Hematopoietic multipotent progenitor cell (in vitro differentiated cells): ENCODE results near the gene ATP5F1D. TPM values are rescaled to one million over a fixed set of nuclear protein-coding genes. Genes with fewer than 3 reads are reported as not detected.

Experiments used
- DNase-seq, 3 donors: peaks; one replicate each; pipeline ENCODE4 v3.0.0-alpha.2; 2011 to 2015; ENCODE audit warnings: low read depth in 2 of 3, low spot score in 2 of 3
- total RNA-seq: library from RNA; depleted of rRNA; stranded (reverse); fragments of >200 nt; gene quantifications from one replicate; pipeline ENCODE4 v1.2.3, GENCODE V29; 2012

The ATP5F1D gene
- total RNA-seq, 1 donor, result 52.2 TPM

GRCh38 chr19:1231729-1232637, 9.6 kb upstream of the ATP5F1D start:
- no peak for DNase-seq

DNA sequence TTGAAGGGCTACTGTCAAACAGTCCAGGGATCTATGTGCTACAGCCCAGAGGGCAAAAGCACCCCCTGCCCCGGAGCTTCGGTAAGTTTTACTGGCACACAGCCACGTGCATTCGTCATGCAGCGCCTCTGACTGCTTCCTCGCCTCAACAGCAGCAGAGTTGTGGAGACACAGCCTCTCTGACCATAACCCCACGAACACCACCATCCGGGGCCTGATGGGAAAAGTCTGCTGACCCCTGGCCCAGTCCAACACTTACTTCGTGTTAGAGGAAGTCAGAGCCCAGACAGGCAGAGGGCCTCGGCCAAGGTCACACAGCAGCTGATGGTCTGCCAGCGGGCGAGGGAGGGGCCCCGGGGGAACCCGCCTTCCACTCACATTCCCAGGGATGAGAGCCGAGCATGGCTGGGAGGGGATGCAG, 8.9 kb upstream of the ATP5F1D start:
- DNase-seq, result peak in 1 of 3 donors; percentile 50

GRCh38 chr19:1233115-1233667, 8.4 kb upstream of the ATP5F1D start:
- no peak for DNase-seq

DNA sequence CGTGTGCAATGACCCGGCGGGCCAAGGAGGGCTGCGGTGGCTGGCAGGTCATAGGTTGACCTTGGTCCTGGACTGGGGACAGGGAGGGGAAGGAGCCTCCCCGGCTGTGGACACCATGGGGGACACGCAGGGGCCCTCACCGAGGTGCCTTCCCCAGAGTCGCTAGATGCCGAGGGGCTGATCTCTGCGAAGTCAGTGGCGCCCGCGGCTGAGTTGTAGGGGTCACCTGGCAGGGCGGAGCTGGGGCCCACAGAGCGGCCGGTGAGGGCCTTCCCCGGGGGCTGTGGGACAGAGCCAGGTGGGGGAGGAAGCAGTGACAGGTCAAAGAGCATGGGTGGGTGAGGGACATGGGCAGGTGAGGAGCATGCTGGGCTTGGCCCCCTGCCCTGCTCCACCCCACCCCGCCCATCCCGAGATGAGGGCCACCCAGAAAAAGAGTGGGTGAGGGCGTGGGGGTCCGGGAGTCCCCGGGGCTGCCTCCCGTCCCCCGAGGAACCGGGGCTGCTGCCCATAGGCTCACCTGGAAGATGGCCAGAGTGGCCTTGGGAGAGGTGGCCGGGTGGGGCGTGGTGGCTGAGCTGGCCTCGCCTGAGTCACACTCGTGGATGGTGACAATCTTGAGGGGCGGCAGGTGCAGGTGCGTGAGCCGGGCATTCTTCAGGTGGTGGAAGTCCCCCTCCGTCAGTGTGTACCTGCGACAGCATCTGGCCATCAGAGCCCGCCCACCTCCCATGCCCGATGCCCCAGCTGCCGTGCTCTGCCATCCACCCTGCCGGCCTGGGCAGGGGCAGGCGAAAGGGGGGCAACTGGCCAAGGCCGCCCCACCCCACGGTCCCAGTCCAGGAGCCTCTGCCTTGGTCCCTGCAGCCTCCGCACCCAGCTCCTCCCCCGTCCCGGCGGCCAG, 7.2 kb upstream of the ATP5F1D start:
- DNase-seq, result no peak

DNA sequence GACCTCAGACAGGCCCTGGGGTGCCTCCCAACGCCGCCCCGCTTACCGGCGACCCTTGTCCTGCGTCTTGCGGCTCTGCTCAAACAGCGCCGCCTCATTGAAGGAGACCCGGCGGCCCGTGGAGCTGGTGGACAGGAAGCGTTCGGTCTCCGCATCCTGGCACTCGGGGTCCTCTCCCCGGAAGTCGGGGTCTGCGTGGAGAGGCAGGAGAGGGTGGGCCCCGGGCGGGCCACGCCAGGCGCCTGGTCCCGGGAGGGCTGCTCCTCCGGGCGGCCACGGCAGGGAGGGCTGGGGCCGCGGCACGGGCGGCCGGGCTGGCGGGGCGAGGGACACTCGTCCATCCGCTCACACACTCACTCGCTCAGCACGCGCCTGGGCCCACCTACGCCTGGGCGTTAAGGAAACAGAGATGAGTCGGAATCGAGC, 6.6 kb upstream of the ATP5F1D start:
- DNase-seq, result no peak

DNA sequence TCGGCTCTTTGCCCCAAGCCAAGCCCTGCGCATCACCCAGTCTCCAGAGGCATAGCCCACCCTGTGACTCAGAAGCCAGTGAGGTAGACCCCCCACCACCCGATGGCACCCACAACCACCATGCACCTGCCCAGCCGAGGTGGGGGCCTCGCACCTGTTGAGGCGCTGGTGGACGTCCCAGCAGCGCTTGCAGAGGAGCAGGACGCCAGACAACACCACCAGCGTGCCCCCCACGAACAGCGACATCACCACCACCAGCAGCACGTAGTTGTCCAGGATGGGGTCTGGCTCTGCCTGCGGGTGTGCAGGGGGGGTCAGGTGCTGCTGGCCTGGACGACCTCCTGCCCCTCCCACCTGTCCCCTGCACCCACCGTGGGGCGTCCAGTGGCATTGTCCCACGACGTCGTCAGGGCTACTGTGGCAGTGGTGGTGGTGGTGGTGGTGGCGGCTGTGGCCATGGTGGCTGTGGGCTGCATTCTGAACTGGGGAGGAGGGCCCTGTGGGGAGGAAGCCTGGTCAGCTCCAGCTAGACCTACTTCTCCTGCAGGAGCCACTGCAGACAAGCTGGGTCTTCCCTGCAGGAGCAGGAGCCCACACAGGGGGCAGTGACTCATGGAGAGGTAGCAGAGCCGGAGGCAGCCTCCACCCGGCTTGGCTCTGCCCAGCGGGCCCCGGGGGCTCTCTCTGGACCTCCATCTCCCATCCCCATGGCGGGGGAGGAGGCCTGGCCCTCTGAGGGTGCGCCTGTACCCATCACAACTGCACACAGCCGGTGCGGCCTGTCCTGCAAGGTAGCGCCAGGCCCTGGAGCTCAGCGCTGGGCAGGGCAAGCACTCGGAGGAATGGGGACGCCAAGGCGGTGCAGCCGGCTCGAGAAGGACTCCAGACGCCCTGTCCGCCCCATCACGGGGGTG, 5.7 kb upstream of the ATP5F1D start:
- no peak for DNase-seq

DNA sequence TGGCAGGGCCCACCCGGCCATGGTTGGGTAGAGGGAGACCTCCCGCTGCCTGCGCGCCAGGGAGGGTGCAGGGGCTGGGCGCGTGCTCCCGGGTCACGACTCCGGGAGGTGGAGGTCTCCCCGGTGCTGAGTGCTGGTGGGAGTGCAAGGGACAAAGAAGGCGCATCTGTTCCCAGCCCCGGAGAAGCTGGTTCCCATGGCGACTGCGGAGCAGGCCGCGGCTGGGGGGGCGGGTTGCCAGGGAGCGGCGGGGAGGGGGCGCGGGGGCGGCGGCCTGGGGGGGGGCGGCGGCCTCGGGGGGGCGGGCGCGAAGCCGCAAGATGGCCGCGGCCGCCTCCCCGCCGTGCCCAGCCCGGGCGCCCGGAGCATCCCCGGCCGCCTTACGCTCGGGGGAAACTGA, 5.0 kb upstream of the ATP5F1D start:
- DNase-seq, result no peak

DNA sequence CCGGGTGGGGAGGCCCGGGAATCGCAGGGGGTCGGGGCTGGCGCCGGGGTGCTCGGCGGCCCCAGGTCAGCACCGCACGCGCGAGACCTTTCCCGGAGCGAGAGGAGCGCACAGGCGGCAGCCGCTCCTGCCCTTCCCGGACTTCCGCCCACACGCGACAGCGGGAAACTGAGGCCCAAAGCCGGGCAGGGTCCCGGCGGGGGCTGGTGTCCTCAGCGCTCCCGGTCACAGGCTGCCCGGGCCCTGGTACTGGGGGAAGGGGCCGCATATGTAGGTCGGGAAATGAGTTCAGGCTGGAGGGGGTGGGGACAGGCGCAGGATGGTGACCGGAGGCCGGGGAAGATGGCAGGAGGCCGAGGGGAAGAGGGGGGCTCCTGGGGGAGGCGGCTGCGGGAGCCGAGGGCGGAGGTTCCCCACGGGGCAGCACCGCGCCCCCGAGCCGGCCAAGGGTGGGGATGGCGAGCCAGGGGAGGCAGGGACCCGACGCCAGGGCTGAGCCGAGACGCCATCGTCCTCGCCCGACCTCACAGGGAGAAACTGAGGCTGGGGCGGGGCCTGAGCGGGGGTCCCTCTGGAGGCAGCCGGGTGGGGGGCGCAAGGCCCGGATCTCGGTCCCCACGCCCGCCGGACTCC, 4.4 kb upstream of the ATP5F1D start:
- no peak for DNase-seq

GRCh38 chr19:1237754-1238368, 3.7 kb upstream of the ATP5F1D start, which contains the start of gene CBARP:
TSS of gene CBARP (minus strand) at chr19:1238005. CDS start at chr19:1236100, 1,905 bp downstream.
- no peak for DNase-seq

- no peak for DNase-seq
Measured at GRCh38 chr19:1238369-1239303, 2.9 kb upstream of the ATP5F1D start.

- DNase-seq, result no peak
Measured at GRCh38 chr19:1239420-1239795, 2.1 kb upstream of the ATP5F1D start.

GRCh38 chr19:1239796-1240737, 1.5 kb upstream of the ATP5F1D start:
- DNase-seq, result peak; percentile 92 to 93 (median 92)

GRCh38 chr19:1240925-1241324, 626 bp upstream of the ATP5F1D start:
- DNase-seq, result no peak

DNA sequence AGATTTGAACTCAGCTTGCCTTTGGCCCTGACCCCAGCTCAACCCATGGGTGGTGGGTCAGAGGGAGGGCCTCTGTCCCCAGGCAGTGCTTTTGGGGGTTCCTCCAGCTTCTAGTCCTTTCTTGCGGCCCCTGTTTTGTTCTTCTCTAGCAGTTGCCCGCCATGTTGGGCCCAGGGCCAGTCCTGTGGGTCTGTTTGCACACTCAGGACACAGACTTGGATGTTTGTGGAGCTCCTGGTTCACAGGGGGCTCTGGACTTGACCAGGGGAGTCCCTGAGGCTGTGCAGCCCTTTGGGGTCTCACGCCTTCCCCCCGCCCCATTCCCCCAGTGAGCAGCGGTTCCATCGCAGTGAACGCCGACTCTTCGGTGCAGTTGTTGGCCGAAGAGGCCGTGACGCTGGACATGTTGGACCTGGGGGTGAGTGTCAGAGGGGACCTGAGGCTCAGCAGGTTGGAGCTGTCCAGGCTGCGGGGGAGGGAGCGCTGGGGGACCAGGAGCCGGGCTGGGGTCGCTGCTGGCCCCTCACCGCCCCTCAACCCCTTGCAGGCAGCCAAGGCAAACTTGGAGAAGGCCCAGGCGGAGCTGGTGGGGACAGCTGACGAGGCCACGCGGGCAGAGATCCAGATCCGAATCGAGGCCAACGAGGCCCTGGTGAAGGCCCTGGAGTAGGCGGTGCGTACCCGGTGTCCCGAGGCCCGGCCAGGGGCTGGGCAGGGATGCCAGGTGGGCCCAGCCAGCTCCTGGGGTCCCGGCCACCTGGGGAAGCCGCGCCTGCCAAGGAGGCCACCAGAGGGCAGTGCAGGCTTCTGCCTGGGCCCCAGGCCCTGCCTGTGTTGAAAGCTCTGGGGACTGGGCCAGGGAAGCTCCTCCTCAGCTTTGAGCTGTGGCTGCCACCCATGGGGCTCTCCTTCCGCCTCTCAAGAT, 2.5 kb downstream of the ATP5F1D start:
- DNase-seq, result peak in 2 of 3 donors; percentile 84 to 89

GRCh38 chr19:1244693-1245451, 3.3 kb downstream of the ATP5F1D start:
- peak in 1 of 3 donors; percentile 30 for DNase-seq
